ENCODE data around the gene ADAMTS19.

Gene ADAMTS19

DNA sequence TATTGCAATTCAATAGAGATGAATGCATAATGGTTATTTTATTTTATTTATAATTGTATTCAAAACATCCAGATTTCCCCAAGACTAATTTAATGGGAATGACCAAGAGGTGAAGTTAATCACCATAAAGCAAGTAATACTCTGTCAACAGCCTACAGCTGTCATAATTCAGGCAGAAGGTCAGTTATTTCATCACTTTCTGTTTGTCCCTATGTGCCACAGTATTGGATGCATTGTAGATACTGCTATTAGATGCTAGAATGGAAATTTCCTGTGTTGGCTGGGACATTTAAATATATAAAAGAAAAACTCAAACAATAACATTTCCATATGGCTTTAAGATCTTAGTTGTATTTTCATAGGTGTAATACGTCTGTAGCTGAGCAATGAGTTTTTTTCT is 231.1 kb downstream of the ADAMTS19 start:
- H3K27ac ChIP-seq (ENCODE audit: low read depth, low read length), result no peak overlapping the region
- H3K4ac ChIP-seq (ENCODE audit: low read depth, low read length), result no peak overlapping the region
- H3K14ac ChIP-seq (ENCODE audit: low read length), result no peak overlapping the region
- no peak for DNase-seq
- no peak overlapping the region for H2BK120ac ChIP-seq (ENCODE audit: insufficient read depth, low read length, poor library complexity)
- no peaks in the 10 kb centered on the region for H3K79me2 ChIP-seq (ENCODE audit: control insufficient read depth, insufficient read depth, low read length, poor library complexity)
- H2BK12ac ChIP-seq (ENCODE audit: low read length), result no peak overlapping the region
- H3K4me2 ChIP-seq (ENCODE audit: low read length), result no peak overlapping the region
- no peak overlapping the region for H2AK5ac ChIP-seq (ENCODE audit: low read length)
- H4K91ac ChIP-seq (ENCODE audit: low read depth, low read length), result no peak overlapping the region
- H4K12ac ChIP-seq (ENCODE audit: low read depth, low read length), result no peak overlapping the region
- no peaks in the 10 kb centered on the region for H3K9me3 ChIP-seq (ENCODE audit: insufficient read depth, low read depth, low read length)
- H3K23ac ChIP-seq (ENCODE audit: low read length), result no peak overlapping the region
- H2BK5ac ChIP-seq (ENCODE audit: low read depth, low read length, poor library complexity), result no peak overlapping the region
- no peak overlapping the region for H3K18ac ChIP-seq (ENCODE audit: low read length)
- H3K79me1 ChIP-seq (ENCODE audit: low read length), result no peaks in the 10 kb centered on the region
- no peaks in the 10 kb centered on the region for H3K27me3 ChIP-seq (ENCODE audit: insufficient read depth, low read length)
- H2AFZ ChIP-seq (ENCODE audit: insufficient read depth, low read length, poor library complexity), result no peak overlapping the region
- H3K4me1 ChIP-seq (ENCODE audit: control insufficient read depth in 1 of 2, insufficient read depth in 2 of 2, low read length in 2 of 2), result no peaks in the 10 kb centered on the region
- WGBS (ENCODE audit: extremely low coverage, insufficient coverage, insufficient read length), result no CpG with 5 or more reads among the region's 1 CpG
- no peak overlapping the region for H4K8ac ChIP-seq (ENCODE audit: low read depth, low read length)
- no peaks in the 10 kb centered on the region for H3K36me3 ChIP-seq (ENCODE audit: control insufficient read depth in 1 of 2, insufficient read depth in 2 of 2, low read length in 2 of 2)
- no peak overlapping the region for H3K4me3 ChIP-seq (ENCODE audit: low read depth, low read length)
- H3K9ac ChIP-seq (ENCODE audit: low read length), result no peak overlapping the region

DNA sequence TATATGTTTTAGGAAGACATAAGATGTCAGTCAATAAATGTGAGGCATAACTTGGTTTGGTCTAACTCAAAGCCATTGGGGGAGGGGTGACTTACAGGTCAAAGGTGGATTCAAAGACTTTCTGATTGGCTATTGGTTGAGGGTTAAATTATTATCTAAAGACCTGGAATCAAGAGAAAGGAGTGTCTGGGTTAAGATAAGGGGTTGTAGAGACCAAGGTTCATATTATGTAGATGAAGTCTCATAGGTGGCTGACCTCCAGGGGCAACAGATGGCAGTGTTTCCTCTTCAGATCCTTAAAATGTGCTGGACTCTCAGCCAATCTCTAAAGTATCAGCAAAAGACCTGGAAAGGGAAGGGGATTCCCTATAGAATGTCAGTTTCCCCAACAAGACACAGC is 236.5 kb downstream of the ADAMTS19 start:
- Histone ChIP-seq H3K14ac (ENCODE audit: low read length) (no peak overlapping the region), H3K23ac (ENCODE audit: low read length) (no peak overlapping the region), H3K18ac (ENCODE audit: low read length) (no peak overlapping the region), H2AFZ (ENCODE audit: insufficient read depth, low read length, poor library complexity) (no peak overlapping the region), H3K4me2 (ENCODE audit: low read length) (no peak overlapping the region), H4K12ac (ENCODE audit: low read depth, low read length) (no peak overlapping the region), H3K27me3 (ENCODE audit: insufficient read depth, low read length) (no peaks in the 10 kb centered on the region), H3K9ac (ENCODE audit: low read length) (no peak overlapping the region), H3K9me3 (ENCODE audit: insufficient read depth, low read depth, low read length) (no peaks in the 10 kb centered on the region), H3K36me3 (ENCODE audit: control insufficient read depth in 1 of 2, insufficient read depth in 2 of 2, low read length in 2 of 2) (no peaks in the 10 kb centered on the region), H3K4me3 (ENCODE audit: low read depth, low read length) (no peak overlapping the region), H2AK5ac (ENCODE audit: low read length) (no peak overlapping the region), H2BK120ac (ENCODE audit: insufficient read depth, low read length, poor library complexity) (no peak overlapping the region), H3K4me1 (ENCODE audit: control insufficient read depth in 1 of 2, insufficient read depth in 2 of 2, low read length in 2 of 2) (no peaks in the 10 kb centered on the region), H3K79me1 (ENCODE audit: low read length) (no peaks in the 10 kb centered on the region), H4K91ac (ENCODE audit: low read depth, low read length) (no peak overlapping the region), H3K79me2 (ENCODE audit: control insufficient read depth, insufficient read depth, low read length, poor library complexity) (no peaks in the 10 kb centered on the region), H3K4ac (ENCODE audit: low read depth, low read length) (no peak overlapping the region), H4K8ac (ENCODE audit: low read depth, low read length) (no peak overlapping the region), H2BK5ac (ENCODE audit: low read depth, low read length, poor library complexity) (no peak overlapping the region), H2BK12ac (ENCODE audit: low read length) (no peak overlapping the region), H3K27ac (ENCODE audit: low read depth, low read length) (no peak overlapping the region)
- DNase-seq, result no peak

DNA sequence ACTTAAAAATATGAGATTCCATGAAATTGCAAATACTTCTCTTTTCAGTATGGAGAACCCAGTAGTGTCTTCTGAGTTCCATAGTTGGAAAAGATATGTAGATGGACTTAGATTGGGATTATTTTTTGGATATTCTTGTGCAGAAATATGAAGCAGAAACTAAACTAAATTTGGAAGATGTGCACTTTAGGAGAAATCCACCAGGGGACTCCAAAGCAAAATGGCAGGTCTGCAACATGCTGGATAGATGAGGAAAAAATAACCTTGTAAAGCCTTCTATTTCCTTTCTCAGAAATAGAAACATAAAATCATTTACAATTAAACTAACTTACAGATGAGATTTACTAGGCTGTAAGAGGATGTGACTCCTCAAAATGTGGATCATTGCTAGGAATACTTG is 238.6 kb downstream of the ADAMTS19 start:
- no peaks in the 10 kb centered on the region for H3K27me3 ChIP-seq (ENCODE audit: insufficient read depth, low read length)
- H2BK120ac ChIP-seq (ENCODE audit: insufficient read depth, low read length, poor library complexity), result no peak overlapping the region
- H2BK12ac ChIP-seq (ENCODE audit: low read length), result no peak overlapping the region
- no peaks in the 10 kb centered on the region for H3K36me3 ChIP-seq (ENCODE audit: control insufficient read depth in 1 of 2, insufficient read depth in 2 of 2, low read length in 2 of 2)
- H3K23ac ChIP-seq (ENCODE audit: low read length), result no peak overlapping the region
- no peak overlapping the region for H3K4ac ChIP-seq (ENCODE audit: low read depth, low read length)
- no peaks in the 10 kb centered on the region for H3K9me3 ChIP-seq (ENCODE audit: insufficient read depth, low read depth, low read length)
- no peak overlapping the region for H4K91ac ChIP-seq (ENCODE audit: low read depth, low read length)
- no peak overlapping the region for H3K27ac ChIP-seq (ENCODE audit: low read depth, low read length)
- H4K12ac ChIP-seq (ENCODE audit: low read depth, low read length), result no peak overlapping the region
- H2BK5ac ChIP-seq (ENCODE audit: low read depth, low read length, poor library complexity), result no peak overlapping the region
- no peak overlapping the region for H3K14ac ChIP-seq (ENCODE audit: low read length)
- peak in 1 of 2 donors; percentile 2 for DNase-seq
- no peaks in the 10 kb centered on the region for H3K4me1 ChIP-seq (ENCODE audit: control insufficient read depth in 1 of 2, insufficient read depth in 2 of 2, low read length in 2 of 2)
- no peak overlapping the region for H3K18ac ChIP-seq (ENCODE audit: low read length)
- H3K4me3 ChIP-seq (ENCODE audit: low read depth, low read length), result no peak overlapping the region
- no peak overlapping the region for H4K8ac ChIP-seq (ENCODE audit: low read depth, low read length)
- H3K79me2 ChIP-seq (ENCODE audit: control insufficient read depth, insufficient read depth, low read length, poor library complexity), result no peaks in the 10 kb centered on the region
- H3K4me2 ChIP-seq (ENCODE audit: low read length), result no peak overlapping the region
- H3K9ac ChIP-seq (ENCODE audit: low read length), result no peak overlapping the region
- no peaks in the 10 kb centered on the region for H3K79me1 ChIP-seq (ENCODE audit: low read length)
- no peak overlapping the region for H2AFZ ChIP-seq (ENCODE audit: insufficient read depth, low read length, poor library complexity)
- H2AK5ac ChIP-seq (ENCODE audit: low read length), result no peak overlapping the region

DNA sequence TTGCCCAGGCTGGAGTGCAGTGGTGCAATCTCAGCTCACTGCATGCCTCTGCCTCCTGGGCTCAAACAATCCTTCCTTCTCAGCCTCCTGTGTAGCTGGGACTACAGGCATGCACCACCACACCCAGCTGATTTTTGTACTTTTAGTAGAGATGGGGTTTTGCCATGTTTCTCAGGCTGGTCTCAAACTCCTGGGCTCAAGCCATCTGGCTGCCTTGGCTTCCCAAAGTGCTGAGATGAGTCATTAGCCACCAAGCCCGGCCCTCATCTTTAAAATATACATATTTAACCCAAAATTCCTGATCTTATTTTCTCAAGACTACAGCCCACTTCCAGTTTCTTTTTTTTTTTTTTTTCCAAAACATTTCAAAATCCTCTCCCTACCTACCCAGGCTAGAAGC is 256.1 kb downstream of the ADAMTS19 start:
- no peak overlapping the region for H3K27ac ChIP-seq (ENCODE audit: low read depth, low read length)
- H2BK5ac ChIP-seq (ENCODE audit: low read depth, low read length, poor library complexity), result no peak overlapping the region
- H2BK12ac ChIP-seq (ENCODE audit: low read length), result no peak overlapping the region
- H3K9ac ChIP-seq (ENCODE audit: low read length), result no peak overlapping the region
- no peak overlapping the region for H3K14ac ChIP-seq (ENCODE audit: low read length)
- H2AFZ ChIP-seq (ENCODE audit: insufficient read depth, low read length, poor library complexity), result no peak overlapping the region
- DNase-seq, result no peak
- no peaks in the 10 kb centered on the region for H3K27me3 ChIP-seq (ENCODE audit: insufficient read depth, low read length)
- H4K91ac ChIP-seq (ENCODE audit: low read depth, low read length), result no peak overlapping the region
- no peak overlapping the region for H2AK5ac ChIP-seq (ENCODE audit: low read length)
- H3K36me3 ChIP-seq (ENCODE audit: control insufficient read depth in 1 of 2, insufficient read depth in 2 of 2, low read length in 2 of 2), result no peaks in the 10 kb centered on the region
- H4K8ac ChIP-seq (ENCODE audit: low read depth, low read length), result no peak overlapping the region
- H3K79me1 ChIP-seq (ENCODE audit: low read length), result no peaks in the 10 kb centered on the region
- no peaks in the 10 kb centered on the region for H3K4me1 ChIP-seq (ENCODE audit: control insufficient read depth in 1 of 2, insufficient read depth in 2 of 2, low read length in 2 of 2)
- no CpG with 5 or more reads among the region's 1 CpG for WGBS (ENCODE audit: extremely low coverage, insufficient coverage, insufficient read length)
- H3K4ac ChIP-seq (ENCODE audit: low read depth, low read length), result no peak overlapping the region
- H3K23ac ChIP-seq (ENCODE audit: low read length), result no peak overlapping the region
- H4K12ac ChIP-seq (ENCODE audit: low read depth, low read length), result no peak overlapping the region
- H2BK120ac ChIP-seq (ENCODE audit: insufficient read depth, low read length, poor library complexity), result no peak overlapping the region
- no peaks in the 10 kb centered on the region for H3K79me2 ChIP-seq (ENCODE audit: control insufficient read depth, insufficient read depth, low read length, poor library complexity)
- H3K4me2 ChIP-seq (ENCODE audit: low read length), result no peak overlapping the region
- H3K9me3 ChIP-seq (ENCODE audit: insufficient read depth, low read depth, low read length), result no peaks in the 10 kb centered on the region
- H3K4me3 ChIP-seq (ENCODE audit: low read depth, low read length), result no peak overlapping the region
- no peak overlapping the region for H3K18ac ChIP-seq (ENCODE audit: low read length)

DNA sequence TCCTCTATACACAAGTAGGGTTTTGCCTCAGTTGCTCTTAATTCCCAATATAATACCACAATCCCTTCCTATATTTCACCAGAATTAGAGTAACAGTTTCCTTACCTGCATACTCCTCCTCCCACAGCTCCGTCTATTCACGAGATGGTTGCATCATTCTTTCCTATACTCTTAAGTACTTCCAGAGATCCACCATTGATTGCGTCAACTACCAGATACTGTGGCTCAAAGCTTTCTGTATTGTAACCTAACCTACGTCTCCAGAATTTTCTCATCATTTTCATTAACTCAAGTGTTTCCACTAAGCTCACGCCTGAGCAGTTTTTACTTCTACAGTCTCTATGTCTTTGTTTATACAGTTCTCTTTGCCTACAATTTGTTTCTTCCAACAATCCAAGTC is 256.6 kb downstream of the ADAMTS19 start:
- no peak overlapping the region for H3K4ac ChIP-seq (ENCODE audit: low read depth, low read length)
- no peaks in the 10 kb centered on the region for H3K79me1 ChIP-seq (ENCODE audit: low read length)
- H3K4me3 ChIP-seq (ENCODE audit: low read depth, low read length), result no peak overlapping the region
- H3K9me3 ChIP-seq (ENCODE audit: insufficient read depth, low read depth, low read length), result no peaks in the 10 kb centered on the region
- H3K4me1 ChIP-seq (ENCODE audit: control insufficient read depth in 1 of 2, insufficient read depth in 2 of 2, low read length in 2 of 2), result no peaks in the 10 kb centered on the region
- H2AK5ac ChIP-seq (ENCODE audit: low read length), result no peak overlapping the region
- H4K12ac ChIP-seq (ENCODE audit: low read depth, low read length), result no peak overlapping the region
- no CpG with 5 or more reads among the region's 5 CpGs for WGBS (ENCODE audit: extremely low coverage, insufficient coverage, insufficient read length)
- no peak overlapping the region for H3K23ac ChIP-seq (ENCODE audit: low read length)
- no peak overlapping the region for H2AFZ ChIP-seq (ENCODE audit: insufficient read depth, low read length, poor library complexity)
- no peaks in the 10 kb centered on the region for H3K36me3 ChIP-seq (ENCODE audit: control insufficient read depth in 1 of 2, insufficient read depth in 2 of 2, low read length in 2 of 2)
- peak in 1 of 2 donors; percentile 24 for DNase-seq
- no peaks in the 10 kb centered on the region for H3K79me2 ChIP-seq (ENCODE audit: control insufficient read depth, insufficient read depth, low read length, poor library complexity)
- H2BK12ac ChIP-seq (ENCODE audit: low read length), result no peak overlapping the region
- H3K4me2 ChIP-seq (ENCODE audit: low read length), result no peak overlapping the region
- H3K18ac ChIP-seq (ENCODE audit: low read length), result no peak overlapping the region
- H3K27me3 ChIP-seq (ENCODE audit: insufficient read depth, low read length), result no peaks in the 10 kb centered on the region
- no peak overlapping the region for H4K91ac ChIP-seq (ENCODE audit: low read depth, low read length)
- H4K8ac ChIP-seq (ENCODE audit: low read depth, low read length), result no peak overlapping the region
- no peak overlapping the region for H3K27ac ChIP-seq (ENCODE audit: low read depth, low read length)
- no peak overlapping the region for H2BK120ac ChIP-seq (ENCODE audit: insufficient read depth, low read length, poor library complexity)
- no peak overlapping the region for H3K14ac ChIP-seq (ENCODE audit: low read length)
- H2BK5ac ChIP-seq (ENCODE audit: low read depth, low read length, poor library complexity), result no peak overlapping the region
- no peak overlapping the region for H3K9ac ChIP-seq (ENCODE audit: low read length)

Data from trophoblast cell (in vitro differentiated cells and primary cell).